ENCODE results near the gene GOLIM4.
A peak's percentile ranks its signal among the peaks of the same experiment; 100 is the strongest.
"Not testable (repeated sequence)": the region's sequence is repeated elsewhere in the genome, so short reads cannot be mapped to it uniquely, and the experiment has no call there.

GOLIM4 gene

DNA sequence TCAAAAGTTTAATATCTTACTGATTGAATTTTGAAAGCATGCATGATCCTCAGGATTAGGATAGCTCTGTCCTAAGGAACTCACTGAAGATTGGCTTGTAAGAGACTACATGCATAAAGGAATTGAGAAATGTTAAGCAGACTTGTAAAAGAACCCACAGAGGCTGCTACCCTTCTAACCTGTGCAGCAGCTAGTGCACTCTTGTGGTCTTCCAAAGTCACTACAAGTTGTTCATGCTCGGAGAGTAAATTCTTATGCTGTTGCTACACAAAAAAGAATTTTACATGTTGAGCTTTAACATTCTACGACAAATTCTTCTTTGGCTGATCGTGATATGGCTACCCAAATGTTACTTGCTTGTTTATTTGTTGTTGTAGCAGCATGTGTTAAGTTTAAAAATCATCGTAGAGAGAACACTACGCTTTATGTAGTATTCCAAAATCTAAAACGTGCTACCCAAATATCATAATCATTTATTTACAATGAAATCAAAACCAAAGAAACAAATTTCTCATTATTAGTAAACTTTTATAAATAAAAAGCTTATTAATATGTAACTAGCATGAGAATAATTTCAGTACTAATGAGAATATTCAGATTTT, 55.0 kb downstream of the GOLIM4 start:
- no peak for DNase-seq

DNA sequence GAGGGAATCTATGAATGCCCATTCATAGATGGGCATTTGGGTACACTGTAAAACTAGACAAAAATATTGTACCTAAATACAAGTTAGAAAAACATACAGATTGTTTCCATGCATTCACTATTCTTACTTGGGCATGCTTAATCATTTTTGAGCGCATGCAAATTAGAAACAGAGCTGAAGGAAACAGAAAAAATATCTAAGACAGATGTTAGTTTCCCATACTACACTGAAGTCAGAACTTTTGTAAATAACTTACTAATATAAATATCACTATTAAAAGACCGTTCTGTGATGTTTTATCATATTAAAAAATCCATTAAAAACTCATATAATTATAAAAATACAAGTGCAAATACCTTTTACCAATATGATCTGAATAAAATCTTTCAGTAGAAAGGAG, 58.7 kb downstream of the GOLIM4 start:
- DNase-seq, result no peak

DNA sequence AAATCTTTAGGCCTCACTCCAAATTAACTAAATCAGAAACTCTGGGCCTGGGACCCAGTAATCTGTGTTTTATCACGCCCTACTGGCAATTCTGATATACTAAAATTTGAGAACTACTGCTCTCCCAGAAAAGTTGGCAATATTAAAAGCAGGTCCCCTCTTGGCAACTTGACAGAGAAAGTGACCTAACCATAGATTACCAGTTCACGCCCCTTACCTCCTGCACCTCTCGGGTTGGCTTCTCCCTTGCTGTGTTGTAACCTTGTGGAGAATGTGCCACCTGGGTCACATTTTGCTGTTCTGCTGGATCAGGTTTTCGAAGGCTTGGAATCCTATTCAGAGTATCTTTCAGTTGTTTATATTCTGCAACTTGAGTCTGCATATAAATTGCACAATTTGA, 59.1 kb downstream of the GOLIM4 start:
- DNase-seq, result no peak

DNA sequence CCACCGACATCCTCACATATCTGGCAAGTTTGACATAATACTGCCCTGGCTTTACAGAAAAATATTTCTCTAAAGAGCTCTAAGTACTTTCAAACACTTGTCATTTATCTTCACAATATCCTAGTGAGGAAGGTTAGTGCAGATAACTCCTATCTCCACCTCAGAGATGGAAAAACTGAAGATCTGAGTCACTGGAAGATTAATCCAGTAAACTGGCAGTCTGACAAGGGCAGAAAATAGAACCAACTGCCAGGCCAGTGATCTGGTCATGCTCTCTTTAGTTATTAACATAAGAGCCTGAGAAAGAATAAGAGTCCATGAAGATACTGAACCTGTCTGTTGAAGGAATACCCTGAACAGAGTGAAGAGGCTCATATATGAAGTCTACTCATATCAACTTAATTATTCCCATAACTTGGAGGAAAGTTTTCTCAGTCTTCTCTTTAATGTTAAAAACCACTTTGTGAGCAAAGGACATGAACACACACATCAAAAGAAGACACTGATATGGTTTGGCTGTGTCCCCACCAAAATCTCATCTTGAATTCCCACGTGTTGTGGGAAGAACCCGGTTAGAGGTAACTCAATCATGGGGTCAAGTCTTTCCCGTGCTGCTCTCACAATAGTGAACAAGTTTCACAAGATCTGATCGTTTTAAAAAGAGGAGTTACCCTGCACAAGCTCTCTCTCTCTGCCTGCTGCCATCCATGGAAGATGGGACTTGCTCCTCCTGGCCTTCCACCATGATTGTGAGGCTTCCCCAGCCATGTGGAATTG, 61.4 kb downstream of the GOLIM4 start:
- DNase-seq, result no peak

DNA sequence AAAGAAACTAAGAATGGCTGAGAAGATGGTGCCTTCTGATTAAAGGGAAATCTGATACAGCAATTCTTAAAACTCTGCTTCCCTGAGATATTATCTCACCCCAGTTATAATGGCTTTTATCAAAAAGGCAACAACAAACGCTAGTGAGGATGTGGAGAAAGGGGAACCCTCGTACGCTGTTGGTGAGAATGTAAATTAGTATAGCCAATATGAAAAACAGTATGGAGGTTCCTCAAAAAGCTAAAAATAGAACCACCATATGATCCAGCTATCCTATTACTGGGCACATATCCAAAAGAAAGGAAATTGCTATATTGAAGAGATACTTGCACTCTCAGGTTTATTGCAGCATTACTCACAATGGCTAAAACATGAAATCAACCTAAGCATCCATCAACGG, 65.1 kb downstream of the GOLIM4 start:
- no peak for DNase-seq

DNA sequence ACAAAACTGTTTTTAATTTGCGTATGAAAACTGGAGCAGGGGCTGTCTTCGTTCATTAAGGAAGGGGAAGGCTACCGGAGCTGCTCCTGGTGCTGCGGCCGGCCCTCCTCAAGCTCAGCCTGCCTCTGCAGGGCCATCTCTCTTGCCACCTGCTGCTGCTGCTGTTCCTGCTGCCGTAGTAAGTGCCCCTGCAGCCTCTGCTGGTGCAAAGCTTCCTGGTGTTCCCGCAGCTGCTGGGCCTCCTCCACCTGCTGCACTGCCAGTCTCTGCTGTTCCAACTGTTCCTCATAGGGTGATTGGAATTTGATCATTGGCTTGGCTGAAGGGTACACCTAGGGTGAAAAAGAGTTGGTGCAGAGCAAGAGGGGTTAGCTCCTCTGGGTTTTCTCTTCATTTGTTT, 66.0 kb downstream of the GOLIM4 start:
- DNase-seq, result no peak

DNA sequence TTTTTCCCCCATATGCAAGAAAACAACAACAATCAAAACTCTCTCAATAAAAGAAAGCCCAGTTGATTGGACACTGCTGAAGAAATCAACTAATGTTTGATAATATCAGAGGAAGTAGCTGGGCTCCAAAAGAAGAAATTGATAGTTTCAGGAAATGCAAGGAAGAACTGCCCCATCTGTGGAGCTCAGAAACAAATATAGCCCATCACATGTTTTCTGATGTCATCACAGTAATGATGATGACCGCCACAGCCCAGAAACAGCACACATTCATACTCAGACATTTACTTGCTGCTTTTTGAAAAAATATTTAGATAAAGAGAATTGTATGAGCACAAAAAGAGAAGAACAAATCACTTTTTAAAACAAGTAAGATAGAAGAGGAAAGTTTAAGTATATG, 67.6 kb downstream of the GOLIM4 start:
- no peak for DNase-seq

DNA sequence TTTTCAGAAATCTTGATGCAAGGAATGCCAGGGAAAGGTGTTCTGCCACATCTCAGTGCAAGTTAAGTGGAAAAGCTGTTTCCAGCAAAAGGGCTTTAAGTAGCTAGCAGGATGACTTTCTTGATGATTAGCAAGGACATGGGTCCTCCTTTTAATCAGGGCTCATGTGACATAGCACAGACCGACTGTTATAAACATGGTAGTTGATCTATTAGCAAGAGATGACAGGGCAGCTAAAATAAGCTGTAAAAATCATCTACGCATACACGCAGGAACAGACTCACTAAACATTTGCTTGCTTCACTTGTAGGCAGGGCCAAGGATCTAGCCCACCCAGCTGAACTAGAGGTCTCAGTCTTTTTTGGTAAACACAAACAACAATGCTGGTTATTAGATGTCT, 69.0 kb downstream of the GOLIM4 start:
- DNase-seq, result no peak

DNA sequence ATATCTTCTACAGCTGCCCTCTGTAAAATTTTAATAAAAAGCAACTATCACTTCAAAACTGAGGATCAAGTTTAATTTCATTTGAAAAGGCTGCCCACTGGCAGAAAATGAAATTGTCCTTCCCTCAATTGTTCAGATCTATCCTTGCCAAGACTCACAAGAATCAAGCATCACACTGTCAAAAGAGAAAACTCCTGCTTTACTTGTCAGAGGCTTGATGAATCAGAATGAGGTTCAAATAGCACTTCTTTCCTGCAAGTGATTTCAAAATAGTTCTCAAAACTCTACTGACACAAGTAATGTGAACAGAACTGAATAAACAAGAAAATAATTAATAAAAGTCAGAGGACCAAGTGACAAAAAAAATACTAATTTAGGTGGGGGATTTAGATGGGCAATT, 70.6 kb downstream of the GOLIM4 start:
- DNase-seq, result no peak

DNA sequence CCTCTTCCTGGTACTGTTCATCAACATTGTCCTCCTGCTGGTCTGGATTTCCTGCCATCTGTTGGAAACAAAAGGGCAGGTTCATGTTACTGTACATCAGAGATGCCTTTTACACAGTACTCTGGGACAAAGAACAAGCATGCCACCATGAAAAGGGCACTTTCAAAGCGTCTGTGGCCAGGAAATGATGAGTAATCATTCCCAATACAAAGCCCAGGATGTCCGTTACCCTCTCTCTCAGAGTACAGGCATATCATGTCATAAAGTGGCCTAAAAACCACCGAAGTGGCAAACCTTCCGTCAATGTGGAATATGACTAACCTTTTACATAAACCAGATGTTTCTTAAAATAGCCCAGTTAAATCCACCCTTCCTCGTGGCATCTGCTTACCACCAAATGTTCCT, 71.2 kb downstream of the GOLIM4 start:
- peak; percentile 90 for DNase-seq

DNA sequence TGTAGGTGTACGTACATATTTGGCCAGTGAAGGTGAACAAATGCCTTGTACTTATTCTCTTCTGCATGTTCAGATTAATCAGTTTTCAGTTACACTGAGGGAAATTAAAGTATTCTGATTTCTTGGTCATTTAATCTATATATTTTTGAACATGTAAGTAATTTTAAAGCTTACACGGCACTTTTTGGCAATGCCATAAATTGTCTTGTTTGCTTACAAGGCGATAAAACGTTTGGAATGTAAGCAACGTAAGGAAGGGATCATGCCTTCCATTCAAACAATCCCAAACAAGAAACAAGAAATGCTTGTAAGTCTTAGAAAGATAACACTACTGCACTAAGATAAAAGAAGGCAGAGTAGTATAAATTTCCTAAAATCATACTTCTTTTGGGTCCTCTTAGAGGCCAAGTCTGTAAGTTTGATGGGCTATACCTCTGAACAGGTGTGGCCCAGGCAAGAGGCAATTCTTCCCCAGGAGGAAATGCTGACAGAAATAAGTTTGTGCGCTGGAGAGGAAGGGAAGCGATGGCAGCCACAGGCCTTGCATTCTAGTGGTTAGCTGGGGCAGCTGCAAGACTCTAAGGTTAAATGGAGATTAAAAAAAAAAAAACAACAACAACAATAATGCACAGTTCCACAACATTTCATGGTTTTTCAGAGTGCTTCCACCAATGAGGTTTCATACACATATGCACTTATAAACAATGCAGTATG, 73.8 kb downstream of the GOLIM4 start:
- DNase-seq, result no peak

DNA sequence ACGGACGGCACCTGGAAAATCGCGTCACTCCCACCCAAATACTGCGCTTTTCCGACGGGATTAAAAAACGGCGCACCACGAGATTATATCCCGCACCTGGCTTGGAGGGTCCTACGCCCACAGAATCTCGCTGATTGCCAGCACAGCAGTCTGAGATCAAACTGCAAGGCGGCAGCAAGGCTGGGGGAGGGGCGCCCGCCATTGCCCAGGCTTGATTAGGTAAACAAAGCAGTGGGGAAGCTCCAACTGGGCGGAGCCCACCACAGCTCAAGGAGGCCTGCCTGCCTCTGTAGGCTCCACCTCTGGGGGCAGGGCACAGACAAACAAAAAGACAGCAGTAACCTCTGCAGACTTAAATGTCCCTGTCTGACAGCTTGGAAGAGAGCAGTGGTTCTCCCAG, 84.4 kb downstream of the GOLIM4 start:
- not testable (repeated sequence) for DNase-seq

DNA sequence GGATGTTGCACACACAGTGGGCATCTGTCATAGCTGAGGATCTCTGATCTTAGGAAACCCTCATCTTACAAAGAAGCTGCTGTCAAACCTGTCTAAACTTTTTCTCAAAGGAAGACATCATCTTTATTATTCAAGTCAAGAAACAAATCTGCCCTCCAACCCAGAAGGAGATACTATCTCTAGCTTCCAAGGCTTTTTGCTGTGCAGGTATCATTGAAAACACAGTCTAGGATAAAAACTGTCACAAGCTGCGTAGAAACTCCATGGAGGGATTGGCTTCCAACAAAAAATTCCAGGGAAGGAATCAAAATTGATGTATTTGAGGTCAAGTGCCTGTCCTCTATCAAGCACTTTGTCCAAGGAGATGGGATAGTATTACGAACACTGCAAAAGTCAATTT, 89.1 kb downstream of the GOLIM4 start:
- DNase-seq, result no peak

DNA sequence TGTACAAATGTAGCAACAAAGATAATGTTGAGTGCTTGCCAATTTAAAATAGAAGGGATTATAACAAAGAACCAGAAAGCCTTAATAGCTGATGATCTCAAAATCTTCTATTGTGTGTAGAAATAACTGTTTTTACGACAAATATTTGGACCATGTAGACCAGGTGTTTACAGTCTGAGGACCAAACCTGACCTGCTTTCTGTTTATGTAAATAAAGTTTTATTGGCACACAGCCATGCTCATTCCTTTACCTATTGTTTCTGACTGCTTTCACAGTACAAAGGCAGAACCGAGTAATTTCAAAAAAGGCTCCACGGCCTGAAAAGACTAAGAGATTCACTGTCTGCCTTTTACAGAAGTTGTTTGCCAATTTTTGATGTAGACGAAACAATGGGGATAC, 91.8 kb downstream of the GOLIM4 start:
- no peak for DNase-seq

DNA sequence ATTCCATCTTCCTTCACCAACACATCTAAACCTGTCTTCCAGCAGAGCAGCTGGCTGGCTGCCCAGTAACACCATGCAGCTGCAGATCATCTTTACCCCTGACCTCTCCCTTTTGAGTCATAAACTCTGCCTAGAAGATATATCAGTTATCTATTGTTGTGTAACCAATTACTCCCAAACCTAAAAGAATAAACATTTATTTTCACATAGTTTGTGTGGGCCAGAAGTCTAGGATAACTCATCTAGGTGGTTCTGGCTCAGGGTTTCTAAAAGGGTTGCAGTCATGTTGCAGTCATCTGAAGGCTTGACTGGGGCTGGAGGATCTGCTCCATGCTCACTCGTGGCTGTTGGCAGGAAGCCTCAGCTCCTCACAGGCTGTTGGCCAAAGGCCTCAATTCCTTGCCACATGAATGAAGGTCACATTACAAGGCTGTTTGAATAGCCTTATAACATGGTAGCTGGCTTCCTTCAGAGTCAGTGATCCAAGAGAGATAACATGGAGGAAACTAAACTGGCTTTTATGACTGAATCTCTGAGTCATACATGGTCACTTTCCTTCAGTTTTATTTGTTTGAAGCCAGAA, 92.8 kb downstream of the GOLIM4 start:
- DNase-seq, result no peak

DNA sequence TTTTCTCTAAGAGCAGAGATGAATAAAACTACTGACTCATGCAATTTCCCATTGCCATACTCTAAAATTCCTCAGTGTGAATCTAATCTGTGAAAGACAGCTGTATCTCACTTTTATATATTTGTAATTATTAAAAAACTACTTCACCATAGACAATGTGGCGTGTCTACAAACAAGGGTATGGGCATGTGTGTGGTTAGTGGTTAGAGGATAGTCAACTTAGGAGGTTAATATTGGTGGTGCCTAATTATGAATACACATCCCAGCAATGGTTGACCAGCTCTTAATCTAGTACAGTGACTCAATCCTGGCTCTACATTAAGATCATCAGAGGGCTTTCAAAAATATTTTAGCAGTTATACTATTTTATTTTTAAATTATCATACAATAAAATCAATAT, 94.5 kb downstream of the GOLIM4 start:
- DNase-seq, result no peak

DNA sequence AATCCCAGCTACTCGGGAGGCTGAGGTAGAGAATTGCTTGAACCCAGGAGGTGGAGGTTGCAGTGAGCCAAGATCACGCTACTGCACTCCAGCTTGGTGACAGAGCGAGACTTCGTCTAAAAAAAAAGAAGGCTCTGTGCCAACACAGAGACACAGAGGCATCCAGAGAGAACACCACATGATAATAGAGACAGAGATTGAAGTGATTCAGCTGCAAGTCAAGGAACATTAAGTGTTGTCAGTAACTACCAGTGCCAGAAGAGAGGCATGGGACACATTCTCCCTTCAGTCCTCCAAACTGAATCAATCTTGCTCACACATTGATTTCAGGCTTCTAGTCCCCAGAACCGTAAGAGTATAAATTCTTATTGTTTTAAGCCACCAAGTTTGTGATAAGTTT, 97.5 kb downstream of the GOLIM4 start:
- no peak for DNase-seq

DNA sequence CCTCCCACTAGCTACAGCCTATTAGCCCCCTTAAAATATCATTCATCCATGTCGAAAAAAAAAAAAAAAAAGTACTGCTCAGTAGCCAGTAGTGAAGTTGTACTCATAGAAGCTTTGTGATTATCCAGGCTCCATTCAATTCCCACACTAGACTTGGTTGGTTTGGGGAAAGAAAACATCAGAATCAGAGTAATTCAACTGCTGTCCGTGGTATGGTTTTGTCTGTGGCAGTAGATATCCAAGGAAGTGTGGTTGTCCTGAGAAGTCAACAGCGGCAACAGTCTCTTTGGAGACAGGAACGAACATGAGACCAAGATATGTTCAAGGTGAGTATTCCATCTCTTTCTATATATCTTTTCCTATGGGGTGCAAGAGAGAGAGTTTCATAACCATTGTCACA, 99.2 kb downstream of the GOLIM4 start:
- no peak for DNase-seq

DNA sequence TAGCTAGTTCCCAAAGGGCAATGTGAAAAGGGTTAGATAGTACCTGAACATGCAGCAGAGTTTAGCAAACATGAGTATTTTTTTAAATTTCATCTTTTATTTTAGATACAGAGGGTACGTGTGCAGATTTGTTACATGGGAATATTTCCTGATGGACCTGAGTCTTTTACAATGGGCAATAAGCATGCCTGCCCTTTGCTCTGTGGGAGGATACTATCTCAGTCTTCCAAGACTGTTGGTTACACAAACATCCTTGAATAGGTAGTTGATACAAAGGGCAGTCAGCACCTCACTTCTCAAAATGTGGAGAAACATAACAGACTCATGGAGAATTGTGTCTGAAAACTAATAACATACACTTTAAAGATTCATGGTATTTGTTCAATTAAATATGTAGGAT, 103.3 kb downstream of the GOLIM4 start:
- no peak for DNase-seq

DNA sequence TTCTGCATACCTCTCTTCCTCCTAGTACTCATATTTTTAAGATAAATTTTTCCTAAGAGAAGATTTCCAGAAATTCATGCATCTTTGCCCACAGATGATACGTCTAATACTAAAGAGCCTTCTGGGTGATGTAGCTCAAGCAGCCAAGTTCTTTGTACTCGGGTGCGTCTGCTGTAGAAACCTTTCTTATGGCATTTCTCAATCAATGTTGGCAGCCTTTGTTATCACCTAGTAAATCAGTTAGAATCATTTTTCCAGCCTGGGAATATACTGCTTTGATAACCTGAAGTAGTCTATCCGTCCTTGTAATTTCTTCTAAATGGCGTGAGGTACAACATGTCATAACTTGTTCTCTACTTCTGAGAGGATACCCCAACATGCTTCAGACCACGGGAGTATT, 104.5 kb downstream of the GOLIM4 start:
- DNase-seq, result no peak

DNA sequence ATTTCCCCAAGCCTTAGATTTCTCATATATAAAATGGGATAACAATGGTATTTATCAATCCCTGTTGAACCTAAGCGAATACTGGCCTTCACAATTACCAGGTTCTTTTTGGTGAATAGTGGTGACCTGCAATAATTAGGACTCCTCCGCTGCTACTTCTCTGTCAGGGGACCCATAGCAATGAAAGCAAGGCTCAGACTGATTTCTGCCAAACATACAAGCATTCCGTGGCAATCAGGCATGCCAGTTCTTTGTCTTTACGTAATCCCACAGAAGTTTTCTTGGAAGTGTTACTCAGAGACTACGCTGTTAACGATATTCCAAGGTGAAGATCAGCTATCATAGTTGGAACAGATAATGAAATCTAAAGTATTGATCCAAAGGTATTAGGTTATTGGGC, 105.7 kb downstream of the GOLIM4 start:
- no peak for DNase-seq

DNA sequence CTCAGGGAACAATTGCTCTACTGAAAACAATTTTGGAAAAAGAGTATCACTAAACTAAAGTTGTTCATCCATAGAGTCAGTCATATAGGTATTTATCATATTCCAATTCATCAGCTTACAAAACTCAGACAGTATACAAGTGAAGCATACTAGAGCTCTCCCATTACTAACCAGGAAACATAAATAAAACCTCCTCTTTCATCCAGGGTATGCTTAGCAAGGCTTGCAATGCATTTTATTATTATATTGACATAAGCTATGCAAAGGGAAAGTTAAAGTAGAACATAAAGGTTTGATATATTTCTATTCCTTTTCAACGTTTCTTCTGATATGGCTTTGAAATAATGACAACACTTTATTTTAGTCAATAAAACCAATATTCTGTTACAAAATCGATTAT, 106.7 kb downstream of the GOLIM4 start:
- DNase-seq, result no peak

DNA sequence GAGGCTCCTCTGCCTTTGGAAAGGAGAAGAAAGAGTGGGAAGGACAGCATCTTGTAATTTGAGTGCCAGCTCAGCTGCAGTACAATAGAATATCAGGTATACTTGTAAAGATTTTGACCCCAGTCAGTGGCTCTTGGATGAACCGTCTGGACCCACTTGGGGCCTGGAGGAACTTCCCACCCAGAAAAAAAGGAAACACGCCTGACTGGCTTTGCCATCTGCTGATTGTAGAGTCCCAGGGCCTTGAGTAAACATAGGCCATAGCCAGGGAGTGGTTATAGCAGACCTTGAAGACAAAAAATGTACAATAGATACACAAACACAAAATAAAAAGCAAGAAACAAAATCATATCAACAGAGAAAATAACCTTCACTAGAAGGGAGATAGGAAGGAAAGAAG, 112.1 kb downstream of the GOLIM4 start:
- DNase-seq, result no peak

DNA sequence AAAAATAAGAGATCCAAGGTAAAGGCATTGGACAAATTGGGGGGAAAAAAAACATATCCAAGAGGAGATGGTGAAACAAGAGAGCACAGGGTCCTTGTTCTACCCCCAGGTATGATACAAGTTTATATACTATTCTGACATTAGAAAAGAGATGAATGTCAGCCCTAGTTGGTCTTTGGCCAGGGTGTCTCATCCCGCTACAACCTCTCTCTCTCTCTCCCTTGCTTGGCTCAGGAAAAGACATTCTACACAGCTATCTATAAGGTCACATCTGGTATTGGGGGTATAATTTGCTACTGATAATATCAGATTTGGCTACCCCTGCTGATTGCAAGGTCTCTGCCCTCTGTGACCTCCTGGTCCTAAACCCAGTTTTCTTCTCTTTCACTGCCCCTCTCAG, 117.2 kb downstream of the GOLIM4 start:
- DNase-seq, result no peak

Measured in NCI-H2081 treated with DMSO at 0.1 percent for 48 hours (cell line).